ENCODE measurements around the gene PPM1M.

Gene PPM1M

GRCh38 chr3:52221141-52221562, 24.4 kb upstream of the PPM1M start:
- no peak for DNase-seq (ENCODE audit: low spot score)
- no peak for TF ChIP-seq CTCF (IDR thresholded peaks at IDR 0.05)
- H3K27ac ChIP-seq = no peak overlapping the region
- H3K4me3 ChIP-seq = no peak overlapping the region

GRCh38 chr3:52221563-52222318, 23.8 kb upstream of the PPM1M start:
- Histone ChIP-seq H3K27ac (no peak overlapping the region), H3K4me3 (no peak overlapping the region)
- no peak for TF ChIP-seq CTCF (IDR thresholded peaks at IDR 0.05)
- no peak for DNase-seq (ENCODE audit: low spot score)

- DNase-seq (ENCODE audit: low spot score) = no peak
- Histone ChIP-seq H3K4me3 (no peak overlapping the region), H3K27ac (no peak overlapping the region)
- no peak for TF ChIP-seq CTCF (IDR thresholded peaks at IDR 0.05)
These were observed 23.0 kb upstream of the PPM1M start for GRCh38 chr3:52222319-52223221.

- Histone ChIP-seq H3K4me3 (no peak overlapping the region), H3K27ac (no peak overlapping the region)
- no peak for DNase-seq (ENCODE audit: low spot score)
- no peak for TF ChIP-seq CTCF (IDR thresholded peaks at IDR 0.05)
These were observed 21.8 kb upstream of the PPM1M start for GRCh38 chr3:52223449-52224408.

- H3K27ac ChIP-seq = no peak within 1 kb of the TSS
- no peak for TF ChIP-seq CTCF (IDR thresholded peaks at IDR 0.05)
These were observed 19.9 kb upstream of the PPM1M start, which contains the start of gene TLR9 for GRCh38 chr3:52225452-52226228. Gene TLR9, minus strand, starts transcription at chr3:52225645. Its CDS starts 116 bp downstream, at chr3:52225529.

More at GRCh38 chr3:52225452-52226228, 19.9 kb upstream of the PPM1M start, which contains the start of gene TLR9:
- no peak within 1 kb of the TSS for H3K4me3 ChIP-seq
- no peak for DNase-seq (ENCODE audit: low spot score)
